Large intestine (tissue), 3 donors: Measurements from ENCODE around the gene MTFR2. TPM values are rescaled to one million over a fixed set of nuclear protein-coding genes. Genes with fewer than 3 reads are reported as not detected.

Experiments
- DNase-seq, 2 donors: peaks; one replicate each; pipeline versions ENCODE4 v3.0.0 to v3.0.0-alpha.2; 2013
- H3K27ac ChIP-seq: one replicate; pipeline ENCODE4 v1.5.1; 2013; ENCODE audit warnings: low read length
- H3K27me3 ChIP-seq: 2 replicates; pipeline ENCODE4 v1.6.1; 2013; ENCODE audit warnings: low read length; ENCODE audit not compliant: control insufficient read depth, insufficient read depth
- H3K36me3 ChIP-seq: 2 replicates; pipeline ENCODE4 v1.6.1; 2013; ENCODE audit warnings: low read length; ENCODE audit not compliant: control insufficient read depth, insufficient read depth
- H3K4me1 ChIP-seq: one replicate; pipeline ENCODE4 v1.6.1; 2013; ENCODE audit warnings: low read length; ENCODE audit not compliant: control insufficient read depth, insufficient read depth
- H3K4me3 ChIP-seq: one replicate; pipeline ENCODE4 v1.5.1; 2013; ENCODE audit warnings: low read length
- H3K9me3 ChIP-seq: one replicate; pipeline ENCODE4 v1.6.1; 2013; ENCODE audit warnings: mild to moderate bottlenecking, low read depth, low read length, moderate library complexity; ENCODE audit not compliant: control insufficient read depth
- WGBS: methylation state at CpG from one replicate; pipeline ENCODE4 v1.1.5; 2013; ENCODE audit warnings: low lambda C conversion rate; ENCODE audit not compliant: insufficient coverage; 5-methylcytosine and 5-hydroxymethylcytosine counted together
- polyA plus RNA-seq: library from polyadenylated mRNA; unstranded; fragments of 120-200 nt; gene quantifications from one replicate; pipeline ENCODE4 v1.2.1, GENCODE V29; 2013

MTFR2 gene
- polyA plus RNA-seq, 1 donor, result 2.4 TPM

GRCh38 chr6:136189104-136189503 lies 61.0 kb downstream of the MTFR2 start:
- Histone ChIP-seq H3K4me1 (peaks cover 4% of the 10 kb centered on the region), H3K4me3 (no peak overlapping the region), H3K27ac (no peak overlapping the region), H3K36me3 (no peaks in the 10 kb centered on the region), H3K9me3 (peaks cover 3% of the 10 kb centered on the region), H3K27me3 (no peaks in the 10 kb centered on the region)
- WGBS, result no CpG with 5 or more reads among the region's 3 CpGs
- DNase-seq, result no peak

GRCh38 chr6:136188486-136188885 lies 61.6 kb downstream of the MTFR2 start:
- WGBS, result no CpG with 5 or more reads among the region's 2 CpGs
- H3K27me3 ChIP-seq, result no peaks in the 10 kb centered on the region
- no peak overlapping the region for H3K27ac ChIP-seq
- no peak overlapping the region for H3K4me3 ChIP-seq
- H3K4me1 ChIP-seq, result peaks cover 4% of the 10 kb centered on the region
- DNase-seq, result no peak
- H3K36me3 ChIP-seq, result no peaks in the 10 kb centered on the region
- H3K9me3 ChIP-seq, result peaks cover 3% of the 10 kb centered on the region

GRCh38 chr6:136186363-136186762 lies 63.7 kb downstream of the MTFR2 start:
- H3K4me1 ChIP-seq, result peaks cover 4% of the 10 kb centered on the region
- no peak overlapping the region for H3K27ac ChIP-seq
- whole genome bisulfite sequencing, result no CpG with 5 or more reads among the region's 1 CpG
- no peak for DNase-seq
- H3K27me3 ChIP-seq, result no peaks in the 10 kb centered on the region
- H3K9me3 ChIP-seq, result no peaks in the 10 kb centered on the region
- no peak overlapping the region for H3K4me3 ChIP-seq
- H3K36me3 ChIP-seq, result no peaks in the 10 kb centered on the region

GRCh38 chr6:136184738-136185137 lies 65.4 kb downstream of the MTFR2 start:
- Histone ChIP-seq H3K36me3 (no peaks in the 10 kb centered on the region), H3K27me3 (no peaks in the 10 kb centered on the region), H3K4me1 (no peaks in the 10 kb centered on the region), H3K4me3 (no peak overlapping the region), H3K27ac (no peak overlapping the region), H3K9me3 (no peaks in the 10 kb centered on the region)
- no peak for DNase-seq
- no CpG with 5 or more reads among the region's 1 CpG for WGBS

GRCh38 chr6:136181861-136182260 lies 68.2 kb downstream of the MTFR2 start:
- no peaks in the 10 kb centered on the region for H3K9me3 ChIP-seq
- WGBS, result no CpG with 5 or more reads among the region's 1 CpG
- no peak overlapping the region for H3K27ac ChIP-seq
- no peaks in the 10 kb centered on the region for H3K36me3 ChIP-seq
- H3K4me1 ChIP-seq, result no peaks in the 10 kb centered on the region
- no peak overlapping the region for H3K4me3 ChIP-seq
- DNase-seq, result no peak
- H3K27me3 ChIP-seq, result no peaks in the 10 kb centered on the region

GRCh38 chr6:136181512-136181833 lies 68.6 kb downstream of the MTFR2 start:
- Histone ChIP-seq H3K36me3 (no peaks in the 10 kb centered on the region), H3K9me3 (no peaks in the 10 kb centered on the region)
- 100% methylated on average over 1 of the region's 1 CpG for WGBS

More at GRCh38 chr6:136181512-136181833, 68.6 kb downstream of the MTFR2 start:
- Histone ChIP-seq H3K27me3 (no peaks in the 10 kb centered on the region), H3K27ac (no peak overlapping the region), H3K4me1 (no peaks in the 10 kb centered on the region), H3K4me3 (no peak overlapping the region)
- DNase-seq, result no peak

Other genes starting within 250 kb of the MTFR2 start
- 121 TPM for gene BCLAF1, start 39.5 kb upstream of the MTFR2 start, polyA plus RNA-seq